ENCODE results near the gene UGT1A9. TPM values are rescaled to one million over a fixed set of nuclear protein-coding genes. Genes with fewer than 3 reads are reported as not detected.

The UGT1A9 gene
- total RNA-seq, 1 experiment from 2014 or later: not detected

DNA sequence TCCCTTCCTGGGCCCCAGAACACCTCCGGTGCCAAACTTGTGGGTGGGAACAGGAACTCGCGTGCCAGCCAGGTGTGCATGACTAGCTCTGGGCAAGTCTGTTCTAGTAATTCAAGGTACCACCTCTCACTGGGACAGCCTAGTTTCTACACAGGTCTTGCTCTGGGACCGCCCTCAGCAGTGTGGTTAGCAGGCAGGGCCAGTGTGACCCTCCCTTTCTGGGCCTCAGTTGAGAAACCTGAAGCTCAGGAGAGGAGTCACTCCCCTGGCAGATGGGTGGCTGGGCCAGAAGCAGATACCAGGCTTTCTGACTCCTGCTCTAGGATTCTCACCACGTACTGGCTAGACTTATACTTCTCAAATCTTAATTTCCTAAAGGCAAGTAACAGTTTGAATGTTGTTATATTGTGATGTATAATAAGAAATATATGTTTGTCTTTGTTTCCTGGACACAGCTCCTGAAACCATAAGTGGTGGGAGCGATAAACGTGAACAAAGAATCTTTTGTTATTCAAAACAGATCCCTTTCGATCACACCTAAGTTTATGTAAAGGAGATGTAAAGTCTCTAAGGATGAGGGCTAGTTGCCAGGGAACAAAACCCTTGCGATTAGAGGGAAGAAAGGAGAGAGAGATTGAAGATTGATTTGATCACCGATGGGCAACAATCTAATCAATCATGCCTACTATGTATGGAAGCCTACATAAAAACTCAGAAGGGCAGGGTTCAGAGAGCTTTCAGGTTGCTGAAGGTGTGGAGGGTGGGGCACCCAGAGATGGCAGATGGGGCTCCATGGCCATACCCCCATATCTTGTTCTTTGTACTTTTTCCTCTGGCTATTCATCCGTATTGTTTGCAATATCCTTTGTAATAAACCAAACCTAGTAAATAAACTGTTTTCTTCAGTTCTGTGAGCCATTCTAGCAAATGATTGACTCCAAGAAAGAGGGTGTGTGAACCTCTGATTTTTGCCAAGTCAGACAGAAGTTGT is 20.0 kb downstream of the UGT1A9 start:
- POLR2A ChIA-PET: interaction anchor here (0.7 to 4.6 kb wide), 15 partner anchors 8 to 268 kb away, joined by 3 to 91 read pairs (median 10); partner anchors contain the start of genes UGT1A7 and USP40

DNA sequence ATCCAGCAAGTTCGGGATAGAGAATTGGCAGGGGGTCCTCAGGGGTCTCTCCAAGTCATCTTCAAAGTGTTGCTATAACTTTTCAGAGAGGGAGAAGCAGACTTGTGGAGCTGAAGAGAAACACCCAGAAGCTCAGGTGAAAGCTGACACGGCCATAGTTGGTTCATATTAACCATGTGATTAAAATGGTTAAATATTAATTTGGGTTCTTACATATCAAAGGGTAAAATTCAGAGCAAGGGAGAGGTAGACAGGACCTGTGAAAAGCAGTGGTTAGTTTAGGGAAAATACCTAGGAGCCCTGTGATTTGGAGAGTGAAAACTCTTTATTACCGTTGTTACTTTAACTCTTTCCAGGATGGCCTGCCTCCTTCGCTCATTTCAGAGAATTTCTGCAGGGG is 20.9 kb downstream of the UGT1A9 start, which contains the start of gene UGT1A6:
TSS of gene UGT1A6 (plus strand) at position 243 of the 400 bp plus-strand sequence. CDS start at position 358, 115 bp downstream.
- intact Hi-C loops (cut with micrococcal nuclease): no loop called here
- Mint-ChIP-seq H3K27ac (ENCODE audit: low read depth, unreplicated experiment) (peak within 1 kb of the TSS; percentile 86), H3K27me3 (ENCODE audit: insufficient read depth, unreplicated experiment) (no peaks in the 10 kb centered on the region), H3K4me1 (ENCODE audit: insufficient read depth, unreplicated experiment) (peaks cover 30% of the 10 kb centered on the region), H3K36me3 (ENCODE audit: insufficient read depth, unreplicated experiment) (no peaks in the 10 kb centered on the region), H3K9me3 (ENCODE audit: unreplicated experiment) (no peaks in the 10 kb centered on the region), H3K4me3 (ENCODE audit: unreplicated experiment) (peak within 1 kb of the TSS; percentile 56)
- TF ChIP-seq, protein P1, sequence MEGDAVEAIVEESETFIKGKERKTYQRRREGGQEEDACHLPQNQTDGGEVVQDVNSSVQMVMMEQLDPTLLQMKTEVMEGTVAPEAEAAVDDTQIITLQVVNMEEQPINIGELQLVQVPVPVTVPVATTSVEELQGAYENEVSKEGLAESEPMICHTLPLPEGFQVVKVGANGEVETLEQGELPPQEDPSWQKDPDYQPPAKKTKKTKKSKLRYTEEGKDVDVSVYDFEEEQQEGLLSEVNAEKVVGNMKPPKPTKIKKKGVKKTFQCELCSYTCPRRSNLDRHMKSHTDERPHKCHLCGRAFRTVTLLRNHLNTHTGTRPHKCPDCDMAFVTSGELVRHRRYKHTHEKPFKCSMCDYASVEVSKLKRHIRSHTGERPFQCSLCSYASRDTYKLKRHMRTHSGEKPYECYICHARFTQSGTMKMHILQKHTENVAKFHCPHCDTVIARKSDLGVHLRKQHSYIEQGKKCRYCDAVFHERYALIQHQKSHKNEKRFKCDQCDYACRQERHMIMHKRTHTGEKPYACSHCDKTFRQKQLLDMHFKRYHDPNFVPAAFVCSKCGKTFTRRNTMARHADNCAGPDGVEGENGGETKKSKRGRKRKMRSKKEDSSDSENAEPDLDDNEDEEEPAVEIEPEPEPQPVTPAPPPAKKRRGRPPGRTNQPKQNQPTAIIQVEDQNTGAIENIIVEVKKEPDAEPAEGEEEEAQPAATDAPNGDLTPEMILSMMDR (IDR thresholded peaks at IDR 0.05; ENCODE audit: unreplicated experiment): no peak
- POLR2A ChIA-PET: interaction anchor here (2.7 to 4.6 kb wide), 5 partner anchors 7 to 204 kb away, joined by 14 to 91 read pairs (median 59); partner anchors contain the start of genes UGT1A7 and USP40
- no TSS peak for BruUV-seq (replicated peaks)
- no peak for DNase-seq (ENCODE audit: unreplicated experiment)
- CTCF ChIA-PET: interaction anchor here (4.1 kb wide), 1 partner anchor 19 kb away, joined by 18 read pairs; the partner anchor contains the start of gene UGT1A5

More for the DNA sequence above, 20.0 kb downstream of the UGT1A9 start:
- Mint-ChIP-seq H3K27me3 (ENCODE audit: insufficient read depth, unreplicated experiment) (no peaks in the 10 kb centered on the region), H3K27ac (ENCODE audit: low read depth, unreplicated experiment) (peak overlapping the region; percentile 86), H3K9me3 (ENCODE audit: unreplicated experiment) (no peaks in the 10 kb centered on the region), H3K4me3 (ENCODE audit: unreplicated experiment) (peak overlapping the region; percentile 56), H3K4me1 (ENCODE audit: insufficient read depth, unreplicated experiment) (peaks cover 30% of the 10 kb centered on the region), H3K36me3 (ENCODE audit: insufficient read depth, unreplicated experiment) (no peaks in the 10 kb centered on the region)
- CTCF ChIA-PET: interaction anchor here (0.6 to 4.1 kb wide), 3 partner anchors 20 to 805 kb away, joined by 3 to 18 read pairs (median 3); partner anchors contain the start of genes ARL4C and UGT1A5
- TSS peak; percentile 75 for BruUV-seq (replicated peaks)
- TF ChIP-seq, protein P1 (IDR thresholded peaks at IDR 0.05; ENCODE audit: unreplicated experiment): no peak
- peak; percentile 98 for DNase-seq (ENCODE audit: unreplicated experiment)
- intact Hi-C loops (cut with micrococcal nuclease): no loop called here

GRCh38 chr2:233693963-233694362 is 22.3 kb downstream of the UGT1A9 start:
- H3K36me3 Mint-ChIP-seq (ENCODE audit: insufficient read depth, unreplicated experiment): no peaks in the 10 kb centered on the region
- BruUV-seq (replicated peaks): no TSS peak
- DNase-seq (ENCODE audit: unreplicated experiment): no peak
- CTCF ChIA-PET: interaction anchor here (0.9 kb wide), 1 partner anchor 12 kb away, joined by 4 read pairs; no protein-coding TSS in a partner anchor
- POLR2A ChIA-PET: no interaction called here
- intact Hi-C loops (cut with micrococcal nuclease): no loop called here
- H3K4me1 Mint-ChIP-seq (ENCODE audit: insufficient read depth, unreplicated experiment): peaks cover 28% of the 10 kb centered on the region
- no peaks in the 10 kb centered on the region for H3K27me3 Mint-ChIP-seq (ENCODE audit: insufficient read depth, unreplicated experiment)
- no peak overlapping the region for H3K27ac Mint-ChIP-seq (ENCODE audit: low read depth, unreplicated experiment)
- no peak overlapping the region for H3K4me3 Mint-ChIP-seq (ENCODE audit: unreplicated experiment)
- H3K9me3 Mint-ChIP-seq (ENCODE audit: unreplicated experiment): no peaks in the 10 kb centered on the region
- TF ChIP-seq, protein P1 (IDR thresholded peaks at IDR 0.05; ENCODE audit: unreplicated experiment): no peak

DNA sequence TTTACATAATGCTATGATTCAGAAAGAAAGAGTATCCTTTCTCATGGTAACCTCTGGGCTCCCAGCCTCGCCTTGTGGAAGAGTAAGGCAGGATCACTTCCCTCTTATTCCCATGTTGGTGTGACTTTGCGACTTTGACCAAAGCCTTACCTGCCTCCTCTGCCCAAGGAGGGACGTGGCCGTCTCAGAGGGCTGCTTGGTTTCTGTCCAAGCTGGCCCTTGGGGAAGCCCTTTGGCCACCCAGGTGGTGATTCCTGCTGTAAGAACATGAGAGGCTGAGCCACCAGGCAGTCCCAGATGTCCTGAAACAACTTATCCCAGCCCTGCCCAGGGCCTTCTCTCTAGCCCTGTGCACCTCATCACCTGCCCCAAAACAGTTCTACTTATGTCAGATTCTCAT is 27.0 kb downstream of the UGT1A9 start:
- no peaks in the 10 kb centered on the region for H3K36me3 Mint-ChIP-seq (ENCODE audit: insufficient read depth, unreplicated experiment)
- no peak overlapping the region for H3K4me3 Mint-ChIP-seq (ENCODE audit: unreplicated experiment)
- no peaks in the 10 kb centered on the region for H3K27me3 Mint-ChIP-seq (ENCODE audit: insufficient read depth, unreplicated experiment)
- no TSS peak for BruUV-seq (replicated peaks)
- DNase-seq (ENCODE audit: unreplicated experiment): no peak
- H3K27ac Mint-ChIP-seq (ENCODE audit: low read depth, unreplicated experiment): no peak overlapping the region
- intact Hi-C loops (cut with micrococcal nuclease): no loop called here
- H3K9me3 Mint-ChIP-seq (ENCODE audit: unreplicated experiment): peaks cover 8% of the 10 kb centered on the region
- POLR2A ChIA-PET: interaction anchor here (0.7 to 1.9 kb wide), 3 partner anchors 8 to 1684 kb away, joined by 3 to 40 read pairs (median 3); no protein-coding TSS in a partner anchor
- H3K4me1 Mint-ChIP-seq (ENCODE audit: insufficient read depth, unreplicated experiment): no peaks in the 10 kb centered on the region
- TF ChIP-seq, protein P1 (IDR thresholded peaks at IDR 0.05; ENCODE audit: unreplicated experiment): no peak
- CTCF ChIA-PET: no interaction called here
